Measurements from ENCODE around the gene FKBP2.

The FKBP2 gene

GRCh38 chr11:64285885-64286800 is 45.2 kb downstream of the FKBP2 start:
- no peak for DNase-seq (ENCODE audit: low spot score)

DNA sequence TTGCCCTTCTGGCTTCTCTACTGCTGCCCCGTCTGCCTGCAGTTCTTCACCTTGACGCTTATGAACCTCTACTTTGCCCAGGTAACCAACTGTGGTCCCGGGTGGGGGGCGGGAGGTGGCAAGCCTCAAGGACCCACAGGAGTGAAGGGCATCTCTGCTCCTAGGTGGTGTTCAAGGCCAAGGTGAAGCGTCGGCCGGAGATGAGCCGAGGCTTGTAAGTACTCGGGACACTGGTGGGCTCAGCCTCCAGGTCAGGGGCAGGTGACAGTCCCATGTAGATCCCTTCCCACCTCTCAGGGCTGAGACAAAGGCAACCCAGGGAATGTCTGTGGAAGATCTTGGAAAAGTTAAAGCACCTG is 45.9 kb downstream of the FKBP2 start:
- DNase-seq (ENCODE audit: low spot score) = no peak

DNA sequence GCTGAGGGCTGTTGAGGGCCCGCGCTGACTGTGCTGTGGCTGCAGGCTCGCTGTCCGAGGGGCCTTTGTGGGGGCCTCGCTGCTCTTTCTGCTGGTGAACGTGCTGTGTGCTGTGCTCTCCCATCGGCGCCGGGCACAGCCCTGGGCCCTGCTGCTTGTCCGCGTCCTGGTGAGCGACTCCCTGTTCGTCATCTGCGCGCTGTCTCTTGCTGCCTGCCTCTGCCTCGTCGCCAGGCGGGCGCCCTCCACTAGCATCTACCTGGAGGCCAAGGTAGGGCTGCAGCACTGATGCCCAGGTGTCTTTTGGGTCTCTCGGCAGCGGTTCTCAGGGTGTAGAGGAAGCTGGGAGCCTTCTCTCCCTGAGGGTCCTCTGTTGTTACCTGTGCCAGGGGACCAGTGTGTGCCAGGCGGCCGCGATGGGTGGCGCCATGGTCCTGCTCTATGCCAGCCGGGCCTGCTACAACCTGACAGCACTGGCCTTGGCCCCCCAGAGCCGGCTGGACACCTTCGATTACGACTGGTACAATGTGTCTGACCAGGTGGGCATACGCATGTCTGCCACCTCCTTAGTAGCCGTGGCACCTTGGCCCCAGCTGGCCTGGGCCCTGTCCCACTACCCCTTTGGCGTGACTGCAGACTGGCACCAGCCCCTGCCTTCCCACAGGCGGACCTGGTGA is 46.9 kb downstream of the FKBP2 start:
- DNase-seq (ENCODE audit: low spot score) = no peak

DNA sequence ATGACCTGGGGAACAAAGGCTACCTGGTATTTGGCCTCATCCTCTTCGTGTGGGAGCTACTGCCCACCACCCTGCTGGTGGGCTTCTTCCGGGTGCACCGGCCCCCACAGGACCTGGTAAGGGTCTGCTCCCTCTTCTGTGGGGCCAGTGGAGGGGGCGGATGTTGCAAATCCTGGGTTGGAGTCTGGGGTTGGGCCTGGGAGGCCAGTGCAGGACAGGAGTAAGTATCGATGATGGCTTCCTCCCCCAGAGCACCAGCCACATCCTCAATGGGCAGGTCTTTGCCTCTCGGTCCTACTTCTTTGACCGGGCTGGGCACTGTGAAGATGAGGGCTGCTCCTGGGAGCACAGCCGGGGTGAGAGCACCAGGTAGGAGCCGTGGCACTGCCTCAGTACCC is 47.5 kb downstream of the FKBP2 start:
- no peak for DNase-seq (ENCODE audit: low spot score)

- no peak for DNase-seq (ENCODE audit: low spot score)
Observed at GRCh38 chr11:64289002-64289564, 48.2 kb downstream of the FKBP2 start.

- no peak for DNase-seq (ENCODE audit: low spot score)
Observed at GRCh38 chr11:64290352-64291261, 49.7 kb downstream of the FKBP2 start.

DNA sequence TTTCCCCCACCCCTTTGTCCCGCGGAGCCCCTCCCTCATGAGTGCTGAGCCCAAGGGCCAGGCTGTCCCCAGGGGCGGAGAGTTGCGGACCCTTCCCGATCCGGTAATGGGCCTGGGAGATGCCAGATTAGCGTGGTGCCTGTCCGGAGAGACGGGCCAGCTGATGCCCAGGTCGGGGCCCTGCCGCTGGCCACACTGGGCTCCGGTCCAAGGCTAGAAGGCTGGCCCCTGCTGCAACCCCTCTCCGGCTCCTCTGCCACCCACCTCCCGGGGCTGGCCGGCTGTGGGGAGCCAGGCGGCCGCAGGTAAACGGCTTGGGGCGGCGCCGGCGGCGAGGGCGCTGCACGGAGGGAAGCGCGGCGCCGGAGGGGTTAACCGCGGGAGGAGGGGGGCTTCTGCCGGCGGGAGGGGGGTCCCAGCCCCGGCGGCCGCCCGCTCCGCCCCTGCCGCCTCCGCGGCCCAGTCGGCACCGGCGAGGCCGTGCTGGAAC is 50.4 kb downstream of the FKBP2 start, which contains the start of gene KCNK4:
KCNK4 (plus strand) TSS at position 41 of the 490 bp plus-strand sequence. CDS start 1,717 bp downstream, outside the sequence.
- no peak for DNase-seq (ENCODE audit: low spot score)

- DNase-seq (ENCODE audit: low spot score) = no peak
Observed at GRCh38 chr11:64291752-64292459, 51.0 kb downstream of the FKBP2 start.

DNA sequence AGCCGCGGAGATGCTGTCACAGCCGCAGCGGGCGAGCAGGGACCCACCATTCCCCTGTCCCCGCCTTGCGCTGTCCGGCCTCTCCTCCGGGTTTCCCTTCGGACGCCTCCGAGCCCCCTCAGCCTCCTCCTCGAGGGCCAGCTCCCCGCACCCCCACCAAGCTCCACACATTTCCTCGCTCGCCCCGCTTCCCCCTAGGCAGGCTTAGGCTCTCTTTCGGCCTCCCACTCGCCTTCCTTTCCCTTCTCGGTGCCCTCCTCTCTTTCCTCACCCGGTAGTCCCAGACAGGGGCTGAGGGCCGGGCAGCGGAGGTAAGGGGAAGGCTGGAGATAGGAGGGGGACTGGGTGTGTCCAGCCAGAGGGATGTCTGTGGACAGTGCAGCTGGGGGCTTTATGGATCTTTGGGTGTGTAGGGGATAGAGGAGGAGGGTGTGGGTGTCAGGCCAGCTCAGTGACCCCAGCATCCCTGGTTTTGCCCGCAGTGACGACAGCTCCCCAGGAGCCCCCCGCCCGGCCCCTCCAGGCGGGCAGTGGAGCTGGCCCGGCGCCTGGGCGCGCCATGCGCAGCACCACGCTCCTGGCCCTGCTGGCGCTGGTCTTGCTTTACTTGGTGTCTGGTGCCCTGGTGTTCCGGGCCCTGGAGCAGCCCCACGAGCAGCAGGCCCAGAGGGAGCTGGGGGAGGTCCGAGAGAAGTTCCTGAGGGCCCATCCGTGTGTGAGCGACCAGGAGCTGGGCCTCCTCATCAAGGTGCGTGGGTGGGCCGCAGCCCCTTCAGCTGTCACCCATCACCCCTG is 51.8 kb downstream of the FKBP2 start:
- no peak for DNase-seq (ENCODE audit: low spot score)

All from GM03348 (cell line).